Myocyte (in vitro differentiated cells): ENCODE data around the gene CD207. TPM values are rescaled to one million over a fixed set of nuclear protein-coding genes. Genes with fewer than 3 reads are reported as not detected.

ENCODE experiments used
- DNase-seq: peaks from one replicate; pipeline ENCODE4 v3.0.0-alpha.2; 2012; ENCODE audit warnings: low read depth
- total RNA-seq: library from RNA; depleted of rRNA; stranded (reverse); fragments of >200 nt; gene quantifications from 2 replicates; pipeline ENCODE4 v1.2.3, GENCODE V29; 2014

Gene CD207
- total RNA-seq, 1 donor from 2014 or later: not detected

GRCh38 chr2:70795164-70795995 is 40.2 kb downstream of the CD207 start:
- no peak for DNase-seq

GRCh38 chr2:70793450-70793849 is 42.2 kb downstream of the CD207 start:
- no peak for DNase-seq

GRCh38 chr2:70790136-70790828 is 45.3 kb downstream of the CD207 start, which contains the start of gene FIGLA:
Gene FIGLA (minus strand): TSS chr2:70790643. CDS start chr2:70790638, 5 bp downstream.
- peak; percentile 13 for DNase-seq

- peak; percentile 50 for DNase-seq
Measured at GRCh38 chr2:70789304-70790135, 46.1 kb downstream of the CD207 start.

- DNase-seq: peak; percentile 81
Measured at GRCh38 chr2:70785137-70785911, 50.3 kb downstream of the CD207 start.

GRCh38 chr2:70784320-70784719 is 51.3 kb downstream of the CD207 start:
- DNase-seq: no peak

Other genes with a start within 250 kb of the CD207 start
- gene ADD2, start 67.6 kb downstream of the CD207 start, total RNA-seq: not detected in 2 replicates
- not detected in 2 replicates for gene FIGLA, start 45.2 kb downstream of the CD207 start, total RNA-seq
- gene CLEC4F, start 15.2 kb downstream of the CD207 start, total RNA-seq: 0.10 TPM in 1 of 2 replicates, not detected in the other
- gene VAX2, start 64.8 kb upstream of the CD207 start, total RNA-seq: 16.4 and 24.0 TPM in 2 replicates
- gene ATP6V1B1, start 100.1 kb upstream of the CD207 start, total RNA-seq: 1.7 and 3.8 TPM in 2 replicates
- gene ANKRD53, start 142.8 kb upstream of the CD207 start, total RNA-seq: 1.5 TPM in 1 of 2 replicates, not detected in the other
- gene TEX261, start 159.1 kb upstream of the CD207 start, total RNA-seq: 37.9 and 51.4 TPM in 2 replicates
- 54.6 and 75.3 TPM in 2 replicates for gene NAGK, start 232.8 kb upstream of the CD207 start, total RNA-seq